GM12892 (cell line): ENCODE measurements around the gene CCL5.

Experiments
- POLR2A ChIP-seq: IDR thresholded peaks from 2 replicates; pipeline ENCODE4 v1.6.1; 2011; ENCODE audit warnings: low read depth, low read length, control low read depth
- POLR2AphosphoS5 ChIP-seq: IDR thresholded peaks from 2 replicates; pipeline ENCODE4 v1.6.1; 2011; ENCODE audit warnings: low read depth, low read length, control low read depth

GRCh38 chr17:35875800-35876139 is 4.4 kb downstream of the CCL5 start:
- TF ChIP-seq POLR2A (no peak), POLR2AphosphoS5 (no peak)
